Activated naive CD4-positive, alpha-beta T cell treated with anti-CD3 and anti-CD28 coated beads, Interleukin-2, amount 50 U/mL, for 24 hours (primary cell): ENCODE data around the gene FAR1.
"Not testable (repeated sequence)": the region's sequence is repeated elsewhere in the genome, so short reads cannot be mapped to it uniquely, and the experiment has no call there.

ENCODE experiments used
- H3K27ac Mint-ChIP-seq: one replicate; pipeline ENCODE4 v1.8.0; 2021; ENCODE audit warnings: mild to moderate bottlenecking, mixed read lengths
- H3K27me3 Mint-ChIP-seq: one replicate; pipeline ENCODE4 v1.8.0; 2021; ENCODE audit warnings: mixed read lengths
- H3K36me3 Mint-ChIP-seq: one replicate; pipeline ENCODE4 v1.8.0; 2021; ENCODE audit warnings: mixed read lengths
- H3K4me1 Mint-ChIP-seq: one replicate; pipeline ENCODE4 v1.8.0; 2021; ENCODE audit warnings: mixed read lengths
- H3K4me3 Mint-ChIP-seq: one replicate; pipeline ENCODE4 v1.8.0; 2021; ENCODE audit warnings: mild to moderate bottlenecking, mixed read lengths
- H3K9me3 Mint-ChIP-seq: one replicate; pipeline ENCODE4 v1.8.0; 2021; ENCODE audit warnings: mixed read lengths

FAR1 gene

DNA sequence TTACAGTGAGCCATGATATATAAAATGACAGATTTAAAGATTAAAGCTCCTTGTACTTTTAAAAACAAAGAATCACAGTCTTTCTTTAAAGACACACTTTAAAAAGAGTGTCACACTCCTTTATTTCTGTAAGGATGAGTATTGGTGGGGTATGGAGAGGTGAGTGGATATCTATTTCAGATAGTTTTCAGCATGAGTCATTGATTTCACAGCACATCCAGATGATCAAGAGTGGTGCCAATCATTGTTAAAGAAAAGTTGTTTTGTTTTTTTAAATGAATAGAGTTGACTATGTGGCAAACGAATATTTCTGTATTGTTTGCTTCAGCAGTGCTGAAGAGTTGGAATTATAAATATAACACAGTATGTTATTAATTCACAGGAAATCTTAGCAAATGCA lies 52.5 kb downstream of the FAR1 start:
- Mint-ChIP-seq H3K9me3 (no peaks in the 10 kb centered on the region), H3K4me1 (no peaks in the 10 kb centered on the region), H3K36me3 (peaks cover 27% of the 10 kb centered on the region), H3K27ac (no peak overlapping the region), H3K4me3 (no peak overlapping the region), H3K27me3 (no peaks in the 10 kb centered on the region)

DNA sequence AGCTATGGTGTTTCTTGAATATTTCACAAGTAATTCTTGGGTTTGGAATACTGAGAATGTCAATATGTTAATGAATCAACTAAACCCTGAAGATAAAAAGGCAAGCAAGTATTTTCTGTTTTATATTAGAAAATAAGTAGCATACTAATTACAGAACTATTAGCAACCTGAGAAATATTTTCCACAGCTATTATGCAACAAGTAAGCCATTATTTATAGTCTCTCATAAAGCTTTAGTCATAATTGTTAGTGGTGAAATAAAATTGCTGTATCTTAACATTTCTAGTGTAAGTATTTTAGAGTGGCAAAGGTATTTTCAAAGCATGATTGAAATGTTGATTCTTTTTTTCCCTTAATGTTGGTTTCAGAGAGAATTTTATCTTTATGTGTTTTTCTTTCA lies 53.3 kb downstream of the FAR1 start:
- H3K9me3 Mint-ChIP-seq, result no peaks in the 10 kb centered on the region
- no peak overlapping the region for H3K4me3 Mint-ChIP-seq
- H3K36me3 Mint-ChIP-seq, result peaks cover 24% of the 10 kb centered on the region
- no peaks in the 10 kb centered on the region for H3K27me3 Mint-ChIP-seq
- H3K4me1 Mint-ChIP-seq, result no peaks in the 10 kb centered on the region
- H3K27ac Mint-ChIP-seq, result no peak overlapping the region

DNA sequence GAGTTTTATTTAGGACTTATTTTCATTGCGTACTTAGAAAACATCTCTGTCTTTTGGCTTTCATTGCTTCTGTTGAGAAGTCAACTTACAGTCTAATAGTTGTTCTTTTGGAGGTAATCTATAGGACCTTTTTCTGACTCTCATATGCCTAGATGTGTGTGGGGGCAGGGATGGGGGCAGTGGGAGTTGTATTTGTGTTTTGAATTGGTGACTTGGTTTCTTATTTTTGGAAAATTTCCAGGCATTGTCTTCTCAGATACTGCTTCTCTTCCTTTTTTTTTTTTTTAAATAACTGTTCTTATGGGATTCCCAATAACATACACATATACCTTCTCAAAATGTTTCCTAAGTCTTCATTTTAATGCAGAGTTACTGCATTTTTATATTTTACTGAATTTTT lies 58.0 kb downstream of the FAR1 start:
- no peak overlapping the region for H3K4me3 Mint-ChIP-seq
- H3K36me3 Mint-ChIP-seq, result peaks cover 25% of the 10 kb centered on the region
- H3K9me3 Mint-ChIP-seq, result no peaks in the 10 kb centered on the region
- no peak overlapping the region for H3K27ac Mint-ChIP-seq
- H3K4me1 Mint-ChIP-seq, result no peaks in the 10 kb centered on the region
- no peaks in the 10 kb centered on the region for H3K27me3 Mint-ChIP-seq

DNA sequence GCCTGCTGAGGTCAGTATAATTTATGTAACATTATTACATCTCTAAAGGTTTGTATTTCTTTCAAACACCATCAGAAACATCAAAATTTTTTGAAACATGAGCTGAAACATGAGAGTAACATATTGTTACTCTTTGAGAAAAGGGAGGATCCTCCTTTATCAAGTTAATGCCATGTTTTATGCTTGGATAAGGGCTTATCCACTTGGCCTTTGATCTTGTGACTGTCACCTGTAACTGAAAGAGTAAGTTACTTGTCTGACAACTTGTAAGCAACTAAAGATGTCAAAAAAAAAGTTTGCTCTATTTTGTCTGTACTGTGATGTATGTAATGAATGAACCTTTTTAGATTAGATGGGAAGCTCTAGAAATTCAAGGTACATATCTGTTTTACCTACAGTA lies 59.6 kb downstream of the FAR1 start:
- H3K9me3 Mint-ChIP-seq, result no peaks in the 10 kb centered on the region
- H3K4me3 Mint-ChIP-seq, result no peak overlapping the region
- no peak overlapping the region for H3K27ac Mint-ChIP-seq
- no peaks in the 10 kb centered on the region for H3K27me3 Mint-ChIP-seq
- H3K36me3 Mint-ChIP-seq, result peaks cover 22% of the 10 kb centered on the region
- no peaks in the 10 kb centered on the region for H3K4me1 Mint-ChIP-seq

DNA sequence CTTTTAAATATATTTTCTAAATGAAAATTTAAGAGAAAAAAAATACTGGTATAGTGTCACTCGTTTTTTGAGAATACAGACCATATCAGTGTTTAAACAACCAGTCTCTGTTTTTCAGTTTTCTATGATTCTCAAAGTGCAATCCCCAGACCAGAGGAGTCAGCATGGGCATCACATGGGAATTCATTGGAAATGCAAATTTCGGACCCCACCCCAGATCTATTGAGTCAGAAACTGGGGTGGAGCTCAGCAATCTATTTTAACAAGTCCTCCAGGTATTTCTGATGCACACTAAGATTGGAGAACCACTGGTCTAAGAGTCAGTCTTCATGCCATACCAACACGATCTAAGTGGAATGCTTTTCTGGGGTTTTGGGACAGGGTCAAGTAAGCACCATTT lies 66.1 kb downstream of the FAR1 start:
- Mint-ChIP-seq H3K27ac (no peak overlapping the region), H3K4me3 (no peak overlapping the region), H3K4me1 (no peaks in the 10 kb centered on the region), H3K27me3 (no peaks in the 10 kb centered on the region), H3K36me3 (no peaks in the 10 kb centered on the region), H3K9me3 (no peaks in the 10 kb centered on the region)

DNA sequence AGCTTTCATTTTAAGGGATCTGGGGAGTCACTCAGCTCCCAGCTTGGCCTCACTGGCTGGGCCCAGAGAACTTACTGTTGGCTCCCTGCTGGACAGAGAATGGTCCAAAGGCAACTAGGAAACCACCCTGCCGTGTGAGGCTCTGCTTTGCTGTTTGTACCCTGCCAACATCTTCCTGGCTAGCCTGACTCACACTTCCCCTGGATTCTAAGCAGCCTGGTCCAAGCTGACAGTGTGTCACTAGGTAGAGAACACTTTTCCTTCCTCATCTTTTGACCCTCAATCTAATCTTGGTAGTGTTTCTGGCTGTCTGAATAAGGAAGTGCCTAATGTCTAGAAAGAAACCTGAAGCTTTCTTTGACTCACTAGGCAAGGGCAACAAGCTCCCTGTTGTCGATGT lies 76.7 kb downstream of the FAR1 start:
- no peak overlapping the region for H3K27ac Mint-ChIP-seq
- no peak overlapping the region for H3K4me3 Mint-ChIP-seq

DNA sequence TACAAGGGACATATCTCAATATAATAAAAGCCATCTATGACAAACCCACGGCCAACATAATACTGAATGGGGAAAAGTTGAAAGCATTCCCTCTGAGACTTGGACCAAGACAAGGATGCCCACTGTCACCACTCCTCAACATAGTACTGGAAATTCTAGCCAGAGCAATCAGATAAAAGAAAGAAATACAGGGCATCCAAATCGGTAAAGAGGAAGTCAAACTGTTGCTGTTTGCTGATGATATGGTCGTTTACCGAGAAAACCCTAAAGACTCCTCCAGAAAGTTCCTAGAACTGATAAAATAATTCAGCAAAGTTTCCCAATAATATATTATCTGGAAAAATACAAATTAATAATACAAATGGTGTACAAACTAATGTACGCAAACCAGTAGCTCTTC lies 84.8 kb downstream of the FAR1 start:
- H3K4me3 Mint-ChIP-seq, H3K36me3 Mint-ChIP-seq, H3K27me3 Mint-ChIP-seq, H3K27ac Mint-ChIP-seq, H3K9me3 Mint-ChIP-seq, H3K4me1 Mint-ChIP-seq: not testable (repeated sequence)

More for the DNA sequence above, 76.7 kb downstream of the FAR1 start:
- Mint-ChIP-seq H3K27me3 (peaks cover 12% of the 10 kb centered on the region), H3K9me3 (no peaks in the 10 kb centered on the region), H3K4me1 (no peaks in the 10 kb centered on the region), H3K36me3 (no peaks in the 10 kb centered on the region)

DNA sequence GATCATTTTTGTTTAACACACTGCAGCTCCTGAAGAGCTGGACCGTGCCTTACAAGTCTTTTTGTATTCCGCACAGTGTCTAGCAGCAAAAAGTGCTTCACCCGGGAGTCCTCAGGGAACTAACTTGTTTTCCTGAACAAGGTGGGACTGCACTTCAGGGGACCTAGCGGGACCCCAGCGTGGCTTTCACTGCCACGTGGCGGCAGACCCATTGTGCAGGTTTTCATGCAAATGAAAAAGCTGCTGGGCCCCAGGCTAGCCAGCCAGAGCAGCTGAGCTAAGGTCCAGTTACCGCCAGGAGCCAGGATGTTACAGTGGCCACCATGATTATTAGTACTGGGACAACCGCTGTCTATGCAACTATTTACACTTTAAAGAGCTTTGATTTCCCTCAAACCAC lies 90.6 kb downstream of the FAR1 start:
- H3K4me3 Mint-ChIP-seq, result no peak overlapping the region
- H3K27me3 Mint-ChIP-seq, result no peaks in the 10 kb centered on the region
- no peaks in the 10 kb centered on the region for H3K36me3 Mint-ChIP-seq
- no peak overlapping the region for H3K27ac Mint-ChIP-seq
- no peaks in the 10 kb centered on the region for H3K4me1 Mint-ChIP-seq
- no peaks in the 10 kb centered on the region for H3K9me3 Mint-ChIP-seq

DNA sequence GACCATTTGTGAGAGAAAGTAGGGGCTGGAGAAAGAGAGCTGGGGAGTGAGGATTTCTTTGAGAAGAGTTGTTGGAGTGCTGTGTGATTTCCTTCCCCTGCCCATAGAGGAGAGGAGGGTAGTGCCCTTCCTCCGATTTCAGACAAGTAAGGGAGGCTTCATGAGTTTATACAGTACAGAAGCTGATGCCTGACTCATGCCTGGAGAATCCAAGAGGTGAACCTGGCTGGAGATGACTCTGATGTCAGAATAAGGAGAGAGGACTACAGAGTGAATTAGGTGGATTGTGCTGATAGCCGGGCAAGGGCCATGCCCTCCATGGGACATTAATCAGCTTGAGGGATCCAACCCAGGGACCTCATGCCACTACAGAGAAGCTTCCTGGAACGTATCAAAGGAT lies 91.6 kb downstream of the FAR1 start:
- H3K9me3 Mint-ChIP-seq, result no peaks in the 10 kb centered on the region
- no peaks in the 10 kb centered on the region for H3K4me1 Mint-ChIP-seq
- H3K27me3 Mint-ChIP-seq, result no peaks in the 10 kb centered on the region
- no peak overlapping the region for H3K4me3 Mint-ChIP-seq
- no peaks in the 10 kb centered on the region for H3K36me3 Mint-ChIP-seq
- H3K27ac Mint-ChIP-seq, result no peak overlapping the region

DNA sequence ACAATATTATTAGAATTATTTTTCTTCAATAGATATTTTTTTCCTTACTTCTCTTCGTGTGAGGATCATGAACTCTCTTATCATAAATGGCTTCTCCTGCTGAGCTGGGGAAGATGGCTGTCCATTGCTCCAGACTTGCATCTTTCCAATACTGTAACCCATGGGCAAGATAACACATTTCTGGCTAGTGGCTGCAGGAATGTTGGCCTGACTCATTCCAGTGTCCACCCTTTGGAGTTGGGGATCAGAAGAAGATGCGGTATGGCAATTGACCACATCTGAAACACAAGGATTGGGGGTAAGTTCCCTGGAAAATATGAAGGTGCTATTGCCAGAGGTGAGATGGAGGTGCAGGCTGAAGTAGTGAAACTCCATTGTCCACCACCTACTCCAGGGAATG lies 92.8 kb downstream of the FAR1 start:
- Mint-ChIP-seq H3K27ac (no peak overlapping the region), H3K9me3 (no peaks in the 10 kb centered on the region)

DNA sequence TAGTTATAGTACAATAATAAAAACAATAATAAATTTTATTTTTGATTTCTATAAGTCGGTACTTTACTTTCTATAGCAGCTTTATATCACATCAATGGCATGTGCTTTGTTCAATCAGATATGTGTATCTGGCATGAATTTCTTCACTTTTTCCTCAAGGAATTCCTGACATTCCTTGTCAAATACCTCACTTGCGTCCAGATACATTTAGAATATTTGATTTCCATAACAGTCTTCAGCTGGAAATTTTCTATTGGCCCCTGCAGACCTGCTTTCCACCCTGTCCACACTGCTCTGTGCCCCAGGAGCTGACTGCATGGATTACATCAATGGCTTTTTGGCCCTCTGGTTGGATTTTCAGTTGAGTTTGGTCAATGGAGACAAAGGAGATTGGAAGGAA lies 93.2 kb downstream of the FAR1 start:
- no peak overlapping the region for H3K27ac Mint-ChIP-seq
- no peaks in the 10 kb centered on the region for H3K9me3 Mint-ChIP-seq
- no peaks in the 10 kb centered on the region for H3K36me3 Mint-ChIP-seq
- no peaks in the 10 kb centered on the region for H3K4me1 Mint-ChIP-seq
- no peaks in the 10 kb centered on the region for H3K27me3 Mint-ChIP-seq
- no peak overlapping the region for H3K4me3 Mint-ChIP-seq

More for the DNA sequence above, 92.8 kb downstream of the FAR1 start:
- Mint-ChIP-seq H3K4me3 (no peak overlapping the region), H3K27me3 (no peaks in the 10 kb centered on the region), H3K36me3 (no peaks in the 10 kb centered on the region), H3K4me1 (no peaks in the 10 kb centered on the region)

DNA sequence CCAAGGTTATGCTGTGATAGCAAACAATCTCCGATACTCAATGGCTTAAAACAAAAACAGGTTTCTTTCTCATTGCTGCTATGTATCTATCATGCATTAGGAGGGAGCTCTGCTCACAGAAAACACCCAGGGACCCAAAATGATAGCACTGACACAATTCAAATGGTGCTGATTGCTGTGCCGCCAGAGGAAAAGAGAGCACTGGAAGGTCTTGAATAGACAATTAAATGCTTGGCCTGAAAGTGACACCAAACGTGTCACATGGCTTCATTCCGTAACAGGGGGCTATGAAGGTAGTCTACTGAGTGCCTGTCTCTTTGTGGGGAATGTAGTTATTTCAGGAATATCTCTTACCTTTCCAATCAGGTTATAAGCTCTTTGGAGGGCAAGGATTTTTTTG lies 94.2 kb downstream of the FAR1 start:
- no peaks in the 10 kb centered on the region for H3K36me3 Mint-ChIP-seq
- H3K9me3 Mint-ChIP-seq, result no peaks in the 10 kb centered on the region
- no peak overlapping the region for H3K27ac Mint-ChIP-seq
- H3K4me3 Mint-ChIP-seq, result no peak overlapping the region
- no peaks in the 10 kb centered on the region for H3K27me3 Mint-ChIP-seq
- H3K4me1 Mint-ChIP-seq, result no peaks in the 10 kb centered on the region

DNA sequence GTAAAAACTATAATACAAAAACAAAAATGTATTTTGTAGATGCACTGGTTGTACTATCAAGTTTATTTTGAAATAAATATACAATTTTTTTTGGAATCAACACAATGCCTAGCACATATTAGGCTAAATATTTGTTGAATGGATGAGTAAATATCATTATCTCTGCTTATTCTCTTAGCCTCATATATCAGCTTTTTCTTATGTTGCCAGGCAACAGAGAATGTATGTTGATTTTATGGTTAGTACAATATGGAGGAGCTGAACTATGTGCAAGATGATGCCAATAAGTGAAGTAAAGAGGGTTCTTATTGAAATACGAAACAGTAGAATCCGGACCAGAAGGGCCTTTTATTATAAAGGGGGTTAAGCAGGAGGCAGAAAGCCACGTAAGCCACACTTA lies 94.9 kb downstream of the FAR1 start:
- H3K27me3 Mint-ChIP-seq, result no peaks in the 10 kb centered on the region
- no peaks in the 10 kb centered on the region for H3K4me1 Mint-ChIP-seq
- H3K27ac Mint-ChIP-seq, result no peak overlapping the region
- no peak overlapping the region for H3K4me3 Mint-ChIP-seq
- no peaks in the 10 kb centered on the region for H3K36me3 Mint-ChIP-seq
- no peaks in the 10 kb centered on the region for H3K9me3 Mint-ChIP-seq

DNA sequence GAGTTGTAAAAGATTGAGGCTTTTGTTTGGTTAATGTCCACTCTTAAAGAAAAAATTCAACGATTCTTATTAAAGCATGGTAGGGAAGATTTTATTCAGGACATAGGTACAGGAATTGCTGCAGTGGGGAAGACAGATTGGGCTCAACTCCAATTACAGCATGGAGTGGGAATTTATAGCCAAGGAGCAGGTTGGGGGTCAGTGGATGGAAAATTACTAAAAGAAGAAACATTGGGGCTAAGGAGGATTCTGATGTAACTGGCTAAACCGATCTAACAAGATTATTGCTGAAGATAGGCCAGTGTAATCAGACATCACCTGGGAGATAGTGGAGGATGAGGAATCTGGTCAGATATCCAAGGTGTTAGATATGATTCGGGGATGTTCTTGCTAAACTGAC lies 97.4 kb downstream of the FAR1 start:
- Mint-ChIP-seq H3K9me3 (no peaks in the 10 kb centered on the region), H3K27me3 (no peaks in the 10 kb centered on the region), H3K27ac (no peak overlapping the region), H3K4me1 (no peaks in the 10 kb centered on the region), H3K4me3 (no peak overlapping the region), H3K36me3 (no peaks in the 10 kb centered on the region)

DNA sequence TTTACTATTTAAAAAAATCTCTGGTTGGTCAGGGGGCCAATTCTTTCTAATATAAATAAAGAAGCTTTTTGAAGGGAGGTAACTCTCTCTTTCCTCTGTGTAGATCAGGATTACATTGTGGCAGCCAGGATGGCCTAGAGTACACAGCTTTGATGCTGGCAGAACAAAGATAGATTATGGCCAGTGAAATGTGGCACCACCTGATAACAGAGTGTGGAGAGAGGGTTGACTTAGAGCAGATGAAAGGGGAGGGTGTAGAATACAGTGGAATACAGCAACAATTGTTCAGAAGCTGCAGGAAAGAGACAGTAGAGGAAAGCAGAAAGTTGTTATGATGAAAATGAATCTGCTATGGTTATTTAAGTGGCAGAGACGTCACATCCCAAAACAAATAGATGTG lies 99.0 kb downstream of the FAR1 start:
- Mint-ChIP-seq H3K27me3 (no peaks in the 10 kb centered on the region), H3K27ac (no peak overlapping the region), H3K36me3 (no peaks in the 10 kb centered on the region), H3K9me3 (no peaks in the 10 kb centered on the region), H3K4me1 (peaks cover under 1% of the 10 kb centered on the region), H3K4me3 (no peak overlapping the region)

DNA sequence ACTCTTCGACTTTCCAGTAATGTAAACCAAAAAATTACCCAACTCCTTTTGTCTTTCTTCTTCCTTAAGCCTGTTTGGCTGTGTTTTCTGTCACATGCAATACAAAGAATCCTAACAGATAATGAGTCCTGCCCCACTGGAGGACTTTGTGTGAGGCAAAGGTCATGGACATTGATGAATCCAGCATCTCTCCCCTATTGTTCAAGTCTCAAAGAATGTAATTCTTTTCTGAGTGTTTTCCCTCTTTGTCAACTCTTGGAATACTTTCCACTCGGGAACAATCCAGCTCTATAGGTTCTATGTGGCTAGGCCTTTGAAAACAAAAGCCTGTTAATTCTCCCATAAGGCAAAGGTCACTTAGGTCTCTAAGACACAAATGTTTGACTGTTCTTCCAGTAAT lies 100.7 kb downstream of the FAR1 start:
- no peaks in the 10 kb centered on the region for H3K36me3 Mint-ChIP-seq
- H3K27me3 Mint-ChIP-seq, result no peaks in the 10 kb centered on the region
- no peak overlapping the region for H3K4me3 Mint-ChIP-seq
- H3K27ac Mint-ChIP-seq, result no peak overlapping the region
- no peaks in the 10 kb centered on the region for H3K9me3 Mint-ChIP-seq
- H3K4me1 Mint-ChIP-seq, result peaks cover 3% of the 10 kb centered on the region

DNA sequence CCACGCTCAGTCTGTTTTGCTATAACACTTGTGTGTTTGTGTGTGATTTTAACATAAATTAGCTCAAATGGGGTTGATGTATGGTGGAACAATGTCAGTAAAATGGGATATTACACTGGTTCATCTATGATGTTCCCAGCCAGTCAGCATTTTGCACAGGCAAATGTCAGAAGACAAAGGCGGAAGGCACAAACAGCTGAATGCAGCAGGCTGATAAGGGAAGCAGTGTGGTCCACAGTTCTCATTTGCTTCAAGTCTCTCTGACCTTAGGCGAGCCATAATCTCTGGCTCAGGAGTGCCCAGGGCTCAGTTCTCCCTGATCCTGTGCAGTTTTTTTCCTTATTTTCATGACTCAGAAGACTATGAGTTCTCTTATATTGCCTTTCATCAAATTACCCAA lies 102.7 kb downstream of the FAR1 start:
- Mint-ChIP-seq H3K27me3 (no peaks in the 10 kb centered on the region), H3K4me3 (no peak overlapping the region), H3K9me3 (no peaks in the 10 kb centered on the region), H3K4me1 (peaks cover 5% of the 10 kb centered on the region), H3K36me3 (no peaks in the 10 kb centered on the region), H3K27ac (no peak overlapping the region)
